T-helper 1 cell treated with Interleukin-12 subunit alpha and Interleukin-12 subunit beta and Interleukin-4 antibody, amounts not matched to agents 30 μg/mL and 1 μg/mL, for 36 hours (primary cell): Measurements from ENCODE around the gene ATP11C.
"Not testable (repeated sequence)": the region's sequence is repeated elsewhere in the genome, so short reads cannot be mapped to it uniquely, and the experiment has no call there.

Source experiments
- H3K27ac Mint-ChIP-seq: one replicate; pipeline ENCODE4 v1.8.0; 2021; ENCODE audit warnings: mild to moderate bottlenecking, mixed read lengths
- H3K27me3 Mint-ChIP-seq: one replicate; pipeline ENCODE4 v1.8.0; 2021; ENCODE audit warnings: low read depth, mixed read lengths
- H3K36me3 Mint-ChIP-seq: one replicate; pipeline ENCODE4 v1.8.0; 2021; ENCODE audit warnings: low read depth, mixed read lengths
- H3K4me1 Mint-ChIP-seq: one replicate; pipeline ENCODE4 v1.8.0; 2021; ENCODE audit warnings: low read depth, mixed read lengths
- H3K4me3 Mint-ChIP-seq: one replicate; pipeline ENCODE4 v1.8.0; 2021; ENCODE audit warnings: mild to moderate bottlenecking, moderate library complexity, mixed read lengths
- H3K9me3 Mint-ChIP-seq: one replicate; pipeline ENCODE4 v1.8.0; 2021; ENCODE audit warnings: mixed read lengths

Gene ATP11C

GRCh38 chrX:139724626-139725025 lies 208.2 kb downstream of the ATP11C start:
- peaks cover 3% of the 10 kb centered on the region for H3K36me3 Mint-ChIP-seq

GRCh38 chrX:139720979-139721378 lies 211.9 kb downstream of the ATP11C start:
- Mint-ChIP-seq H3K27me3 (no peaks in the 10 kb centered on the region), H3K4me1 (peaks cover 7% of the 10 kb centered on the region), H3K4me3 (no peak overlapping the region), H3K9me3 (no peaks in the 10 kb centered on the region), H3K36me3 (no peaks in the 10 kb centered on the region), H3K27ac (no peak overlapping the region)

More at GRCh38 chrX:139724626-139725025, 208.2 kb downstream of the ATP11C start:
- no peaks in the 10 kb centered on the region for H3K27me3 Mint-ChIP-seq
- no peak overlapping the region for H3K27ac Mint-ChIP-seq
- no peaks in the 10 kb centered on the region for H3K9me3 Mint-ChIP-seq
- no peak overlapping the region for H3K4me3 Mint-ChIP-seq
- H3K4me1 Mint-ChIP-seq = peaks cover 13% of the 10 kb centered on the region

GRCh38 chrX:139720136-139720535 lies 212.7 kb downstream of the ATP11C start:
- peaks cover 3% of the 10 kb centered on the region for H3K4me1 Mint-ChIP-seq
- H3K9me3 Mint-ChIP-seq = no peaks in the 10 kb centered on the region
- H3K27ac Mint-ChIP-seq = no peak overlapping the region
- H3K27me3 Mint-ChIP-seq = no peaks in the 10 kb centered on the region
- H3K36me3 Mint-ChIP-seq = no peaks in the 10 kb centered on the region
- no peak overlapping the region for H3K4me3 Mint-ChIP-seq

- Mint-ChIP-seq H3K27me3 (no peaks in the 10 kb centered on the region), H3K36me3 (peaks cover 2% of the 10 kb centered on the region), H3K4me3 (no peak within 1 kb of the TSS), H3K27ac (no peak within 1 kb of the TSS), H3K4me1 (no peaks in the 10 kb centered on the region), H3K9me3 (no peaks in the 10 kb centered on the region)
Observed at GRCh38 chrX:139708067-139708466, 224.8 kb downstream of the ATP11C start, which contains the start of gene MCF2. Gene MCF2, minus strand, starts transcription at chrX:139708167. Its CDS starts 56,423 bp downstream, at chrX:139651744.

- H3K4me3 Mint-ChIP-seq = no peak overlapping the region
- H3K36me3 Mint-ChIP-seq = no peaks in the 10 kb centered on the region
- no peaks in the 10 kb centered on the region for H3K4me1 Mint-ChIP-seq
- no peaks in the 10 kb centered on the region for H3K27me3 Mint-ChIP-seq
- H3K27ac Mint-ChIP-seq = no peak overlapping the region
- no peaks in the 10 kb centered on the region for H3K9me3 Mint-ChIP-seq
Observed at GRCh38 chrX:139702658-139703057, 230.2 kb downstream of the ATP11C start.

GRCh38 chrX:139692908-139693307 lies 239.9 kb downstream of the ATP11C start:
- no peaks in the 10 kb centered on the region for H3K36me3 Mint-ChIP-seq
- H3K27me3 Mint-ChIP-seq = peaks cover 32% of the 10 kb centered on the region
- no peaks in the 10 kb centered on the region for H3K9me3 Mint-ChIP-seq
- H3K27ac Mint-ChIP-seq = no peak overlapping the region
- no peak overlapping the region for H3K4me3 Mint-ChIP-seq
- peaks cover 3% of the 10 kb centered on the region for H3K4me1 Mint-ChIP-seq

GRCh38 chrX:139692506-139692849 lies 240.4 kb downstream of the ATP11C start:
- Mint-ChIP-seq H3K27me3 (peaks cover 32% of the 10 kb centered on the region), H3K27ac (no peak overlapping the region), H3K4me1 (peaks cover 3% of the 10 kb centered on the region), H3K9me3 (no peaks in the 10 kb centered on the region), H3K36me3 (no peaks in the 10 kb centered on the region), H3K4me3 (no peak overlapping the region)

- Mint-ChIP-seq H3K4me3 (peak overlapping the region; percentile 62), H3K36me3 (no peaks in the 10 kb centered on the region), H3K9me3 (no peaks in the 10 kb centered on the region), H3K27me3 (peaks cover 33% of the 10 kb centered on the region), H3K27ac (no peak overlapping the region), H3K4me1 (peaks cover 3% of the 10 kb centered on the region)
Observed at GRCh38 chrX:139691843-139692505, 240.9 kb downstream of the ATP11C start.

- Mint-ChIP-seq H3K27me3 (peaks cover 36% of the 10 kb centered on the region), H3K9me3 (no peaks in the 10 kb centered on the region), H3K4me3 (peak overlapping the region; percentile 62), H3K4me1 (peaks cover 3% of the 10 kb centered on the region), H3K36me3 (no peaks in the 10 kb centered on the region), H3K27ac (no peak overlapping the region)
Observed at GRCh38 chrX:139691493-139691842, 241.4 kb downstream of the ATP11C start.

- H3K27ac Mint-ChIP-seq, H3K4me3 Mint-ChIP-seq, H3K36me3 Mint-ChIP-seq, H3K9me3 Mint-ChIP-seq, H3K4me1 Mint-ChIP-seq: not testable (repeated sequence)
- peaks cover 11% of the 10 kb centered on the region for H3K27me3 Mint-ChIP-seq
Observed at GRCh38 chrX:139685175-139685574, 247.7 kb downstream of the ATP11C start.

- Mint-ChIP-seq H3K9me3 (no peaks in the 10 kb centered on the region), H3K27me3 (no peaks in the 10 kb centered on the region), H3K27ac (no peak overlapping the region), H3K36me3 (no peaks in the 10 kb centered on the region), H3K4me3 (no peak overlapping the region), H3K4me1 (no peaks in the 10 kb centered on the region)
Observed at GRCh38 chrX:139680356-139680755, 252.5 kb downstream of the ATP11C start.
